ENCODE measurements around the gene OSBPL9. TPM values are rescaled to one million over a fixed set of nuclear protein-coding genes. Genes with fewer than 3 reads are reported as not detected.
"Not testable (repeated sequence)": the region's sequence is repeated elsewhere in the genome, so short reads cannot be mapped to it uniquely, and the experiment has no call there.

Gene OSBPL9
- total and polyA plus RNA-seq, 5 donors = 46.1 to 68.8 (median 61.3) TPM

DNA sequence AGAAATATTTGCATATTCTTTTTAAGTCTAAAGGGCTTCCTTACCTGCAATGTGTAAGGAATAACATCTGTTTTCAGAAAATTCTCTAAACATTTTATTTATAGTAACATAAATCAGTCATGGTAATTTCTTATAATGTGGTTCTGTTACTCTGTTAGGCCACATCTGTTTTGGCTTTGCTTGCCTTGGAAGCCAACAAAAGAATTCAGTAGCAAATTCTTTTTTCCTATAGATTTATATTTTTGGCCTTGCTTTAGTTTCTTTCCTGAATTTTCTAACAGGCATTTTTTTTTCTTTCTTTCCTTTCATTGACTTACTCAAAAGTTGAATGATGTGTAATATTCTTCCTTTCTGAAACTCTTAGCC is 72.2 kb downstream of the OSBPL9 start:
- Histone ChIP-seq H3K4me3 (ENCODE audit: low read length) (no peak overlapping the region), H3K9me3 (ENCODE audit: control insufficient read depth, low read length) (no peaks in the 10 kb centered on the region), H3K27me3 (ENCODE audit: control insufficient read depth, insufficient read depth) (no peaks in the 10 kb centered on the region), H3K4me1 (ENCODE audit: control insufficient read depth, insufficient read depth, low read length) (peaks cover 9% of the 10 kb centered on the region), H3K27ac (ENCODE audit: low read length) (no peak overlapping the region)
- DNase-seq (no peak), ATAC-seq (no peak)
- intact Hi-C loops (cut with DNase I) = no loop called here

DNA sequence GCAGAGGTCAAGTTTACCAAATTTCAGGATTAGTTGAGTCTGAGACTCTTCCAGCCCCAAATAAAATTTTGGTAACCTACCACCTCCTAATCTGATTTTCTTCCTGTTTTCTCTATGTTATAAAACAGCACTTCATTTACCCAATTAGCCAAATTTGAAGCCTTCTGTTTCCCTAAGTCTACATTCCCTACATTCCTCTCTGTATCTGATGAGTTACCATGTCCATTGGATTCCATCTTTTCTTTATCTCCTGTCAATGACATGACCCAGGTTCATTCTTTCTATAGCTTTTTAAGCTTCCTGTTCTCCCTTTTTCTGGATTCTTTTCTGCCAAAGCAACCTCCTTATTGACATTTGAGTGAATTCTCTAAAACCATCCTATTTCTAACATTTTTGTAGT is 72.8 kb downstream of the OSBPL9 start:
- DNase-seq (no peak), ATAC-seq (no peak)
- H3K9me3 ChIP-seq (ENCODE audit: control insufficient read depth, low read length) = no peaks in the 10 kb centered on the region
- no peak overlapping the region for H3K4me3 ChIP-seq (ENCODE audit: low read length)
- peaks cover 9% of the 10 kb centered on the region for H3K4me1 ChIP-seq (ENCODE audit: control insufficient read depth, insufficient read depth, low read length)
- H3K27me3 ChIP-seq (ENCODE audit: control insufficient read depth, insufficient read depth) = no peaks in the 10 kb centered on the region
- no peak overlapping the region for H3K27ac ChIP-seq (ENCODE audit: low read length)
- intact Hi-C loops (cut with DNase I) = no loop called here

DNA sequence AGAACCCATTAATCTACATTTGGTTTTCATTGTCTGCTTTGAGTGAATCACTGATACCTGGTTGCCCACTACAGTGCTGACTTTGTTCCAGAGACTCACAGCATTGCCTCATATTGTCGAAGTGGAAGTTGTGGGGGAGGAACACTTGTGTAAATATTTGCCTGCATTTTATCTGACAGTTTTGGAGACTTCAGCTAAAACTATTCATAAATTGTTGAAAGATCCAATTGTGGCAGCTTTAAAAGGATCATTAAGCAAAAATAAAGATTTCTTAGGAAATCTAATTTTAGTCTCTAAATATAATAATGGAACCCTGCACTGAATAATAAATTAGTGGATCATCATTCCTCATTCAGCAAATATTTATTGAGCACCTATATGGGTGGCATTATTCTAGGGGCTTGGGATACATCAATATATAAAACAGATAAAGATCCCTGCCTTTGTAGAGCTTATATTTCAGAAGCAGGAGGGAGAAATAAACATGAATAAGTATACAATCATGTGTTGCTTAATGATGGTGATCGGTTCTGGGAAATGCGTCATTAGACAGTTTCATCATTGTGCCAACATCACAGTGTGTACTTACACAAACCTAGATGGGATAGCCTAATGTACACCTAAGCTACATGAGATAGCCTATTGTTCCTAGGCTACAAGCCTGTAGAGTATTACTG is 73.5 kb downstream of the OSBPL9 start:
- WGBS = 55% methylated on average over 3 of the region's 3 CpGs
- ATAC-seq (peak in 1 of 2 donors; percentile 61), DNase-seq (no peak)
- no peak overlapping the region for H3K27ac ChIP-seq (ENCODE audit: low read length)
- intact Hi-C loops (cut with DNase I) = no loop called here
- no peaks in the 10 kb centered on the region for H3K9me3 ChIP-seq (ENCODE audit: control insufficient read depth, low read length)
- H3K27me3 ChIP-seq (ENCODE audit: control insufficient read depth, insufficient read depth) = no peaks in the 10 kb centered on the region
- H3K4me1 ChIP-seq (ENCODE audit: control insufficient read depth, insufficient read depth, low read length) = peaks cover 9% of the 10 kb centered on the region
- H3K4me3 ChIP-seq (ENCODE audit: low read length) = no peak overlapping the region

DNA sequence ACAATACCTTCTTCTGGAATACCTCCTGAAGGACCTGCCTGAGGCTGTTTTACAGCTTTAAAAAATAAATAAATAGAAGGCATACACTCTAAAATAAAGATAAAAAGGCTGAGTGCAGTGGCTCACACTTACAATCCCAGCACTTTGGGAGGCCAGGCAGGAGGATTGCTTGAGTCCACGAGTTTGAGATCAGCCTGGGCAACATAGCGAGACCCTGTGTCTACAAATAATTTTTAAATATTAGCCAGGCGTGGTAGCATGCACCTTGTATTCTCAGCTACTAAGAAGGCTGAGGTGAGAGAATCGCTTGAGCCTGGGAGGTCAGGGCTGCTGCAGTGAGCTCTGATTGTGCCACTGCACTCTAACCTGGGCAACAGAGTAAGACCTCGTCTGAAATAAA is 75.0 kb downstream of the OSBPL9 start:
- intact Hi-C loops (cut with DNase I) = no loop called here
- DNase-seq (no peak), ATAC-seq (no peak)
- H3K4me3 ChIP-seq (ENCODE audit: low read length) = no peak overlapping the region
- WGBS = 93% methylated on average over 5 of the region's 5 CpGs
- no peaks in the 10 kb centered on the region for H3K9me3 ChIP-seq (ENCODE audit: control insufficient read depth, low read length)
- no peak overlapping the region for H3K27ac ChIP-seq (ENCODE audit: low read length)
- no peaks in the 10 kb centered on the region for H3K27me3 ChIP-seq (ENCODE audit: control insufficient read depth, insufficient read depth)
- H3K4me1 ChIP-seq (ENCODE audit: control insufficient read depth, insufficient read depth, low read length) = peaks cover 6% of the 10 kb centered on the region

DNA sequence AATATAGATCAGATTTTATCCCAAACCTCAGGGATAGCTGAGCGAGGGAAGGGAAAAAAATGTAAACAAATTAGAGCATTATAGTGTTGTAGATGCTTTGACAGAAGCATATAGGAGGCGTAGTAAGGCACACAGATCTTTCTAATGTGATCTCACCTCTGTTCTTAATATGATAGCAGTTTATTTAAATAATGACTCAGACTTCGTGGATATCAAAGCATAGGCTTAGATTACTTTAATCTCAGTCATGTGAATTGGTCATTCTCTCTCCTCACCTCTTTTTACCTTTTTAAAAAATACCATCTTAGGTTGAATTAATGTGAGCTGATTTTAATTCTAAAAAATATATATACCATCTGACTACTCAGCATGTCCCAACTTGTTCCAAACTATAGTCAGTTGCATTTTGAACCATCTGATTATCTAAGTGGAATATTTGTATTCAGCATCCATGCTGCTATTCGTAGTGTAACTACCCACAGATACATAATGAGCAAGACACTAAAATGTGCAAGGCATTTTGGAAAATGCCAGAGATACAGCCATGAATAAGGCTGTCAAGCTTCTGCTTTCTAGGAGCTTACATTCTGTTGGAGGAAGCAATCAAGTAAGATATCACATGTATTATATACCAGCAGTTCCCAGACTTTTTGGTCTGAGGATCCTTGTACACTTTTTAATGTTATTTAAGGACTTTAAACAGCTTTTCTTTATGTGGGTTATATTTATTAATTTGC is 76.7 kb downstream of the OSBPL9 start:
- no peak overlapping the region for H3K27ac ChIP-seq (ENCODE audit: low read length)

DNA sequence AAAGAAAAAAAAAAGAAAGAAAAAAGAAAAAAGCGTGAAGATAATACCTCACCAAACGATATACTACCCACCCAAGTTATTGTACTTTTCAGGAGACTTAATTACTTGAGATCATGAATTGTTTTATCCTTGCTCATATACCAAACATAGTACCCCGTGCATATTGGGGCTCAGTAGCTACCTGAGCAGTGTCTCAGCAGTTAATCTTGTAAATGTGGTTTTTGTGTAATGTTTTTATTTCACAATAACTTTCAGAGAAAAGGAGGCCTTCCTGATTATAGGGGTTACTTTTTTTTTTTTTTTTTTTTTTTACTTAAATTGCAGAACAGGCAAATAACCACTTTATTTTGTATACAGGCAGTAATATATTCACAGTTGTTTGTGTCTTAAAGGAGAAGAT is 80.3 kb downstream of the OSBPL9 start:
- intact Hi-C loops (cut with DNase I) = no loop called here
- 89% methylated on average over 3 of the region's 3 CpGs for WGBS
- H3K9me3 ChIP-seq (ENCODE audit: control insufficient read depth, low read length) = no peaks in the 10 kb centered on the region
- H3K4me3 ChIP-seq (ENCODE audit: low read length) = no peak overlapping the region
- no peaks in the 10 kb centered on the region for H3K27me3 ChIP-seq (ENCODE audit: control insufficient read depth, insufficient read depth)
- H3K27ac ChIP-seq (ENCODE audit: low read length) = no peak overlapping the region
- no peak for ATAC-seq
- DNase-seq = no peak
- peaks cover 5% of the 10 kb centered on the region for H3K4me1 ChIP-seq (ENCODE audit: control insufficient read depth, insufficient read depth, low read length)

More for the DNA sequence above, 76.7 kb downstream of the OSBPL9 start:
- intact Hi-C loops (cut with DNase I) = no loop called here
- DNase-seq (no peak), ATAC-seq (no peak)
- H3K4me1 ChIP-seq (ENCODE audit: control insufficient read depth, insufficient read depth, low read length) = peaks cover 3% of the 10 kb centered on the region
- H3K9me3 ChIP-seq (ENCODE audit: control insufficient read depth, low read length) = no peaks in the 10 kb centered on the region
- H3K4me3 ChIP-seq (ENCODE audit: low read length) = no peak overlapping the region
- no peaks in the 10 kb centered on the region for H3K27me3 ChIP-seq (ENCODE audit: control insufficient read depth, insufficient read depth)
- WGBS = 75% methylated on average over 4 of the region's 4 CpGs

DNA sequence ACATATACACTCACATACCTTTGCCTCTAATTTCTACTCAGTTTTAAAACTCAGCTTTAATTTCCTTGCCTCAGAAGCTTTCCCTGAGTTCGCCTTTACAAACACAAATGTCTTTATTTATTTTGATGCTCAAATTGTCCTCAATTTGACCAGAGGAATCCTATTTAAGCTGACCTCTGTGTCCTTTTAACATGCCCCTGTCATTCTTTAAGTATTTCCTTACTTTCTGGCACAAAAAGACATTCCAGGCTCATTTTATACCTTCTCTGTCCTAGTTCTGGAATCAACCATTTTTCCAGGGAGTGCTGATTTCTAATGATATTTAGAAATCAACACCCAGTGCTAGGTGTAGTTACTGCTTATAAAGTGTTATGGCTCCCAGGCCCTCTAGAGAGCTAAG is 82.5 kb downstream of the OSBPL9 start:
- intact Hi-C loops (cut with DNase I) = no loop called here
- Histone ChIP-seq H3K4me1 (ENCODE audit: control insufficient read depth, insufficient read depth, low read length) (peaks cover 2% of the 10 kb centered on the region), H3K27ac (ENCODE audit: low read length) (no peak overlapping the region), H3K9me3 (ENCODE audit: control insufficient read depth, low read length) (no peaks in the 10 kb centered on the region), H3K27me3 (ENCODE audit: control insufficient read depth, insufficient read depth) (no peaks in the 10 kb centered on the region), H3K4me3 (ENCODE audit: low read length) (no peak overlapping the region)
- ATAC-seq (no peak), DNase-seq (no peak)
- 97% methylated on average over 1 of the region's 1 CpG for WGBS

DNA sequence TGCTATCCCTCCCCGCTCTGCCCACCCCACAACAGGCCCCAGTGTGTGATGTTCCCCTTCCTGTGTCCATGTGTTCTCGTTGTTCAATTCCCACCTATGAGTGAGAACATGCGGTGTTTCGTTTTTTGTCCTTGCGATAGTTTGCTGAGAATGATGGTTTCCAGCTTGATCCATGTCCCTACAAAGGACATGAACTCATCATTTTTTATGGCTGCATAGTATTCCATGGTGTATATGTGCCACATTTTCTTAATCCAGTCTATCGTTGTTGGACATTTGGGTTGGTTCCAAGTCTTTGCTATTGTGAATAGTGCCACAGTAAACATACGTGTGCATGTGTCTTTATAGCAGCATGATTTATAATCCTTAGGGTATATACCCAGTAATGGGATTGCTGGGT is 84.9 kb downstream of the OSBPL9 start:
- ATAC-seq; H3K4me1 ChIP-seq (ENCODE audit: control insufficient read depth, insufficient read depth, low read length); DNase-seq; H3K27me3 ChIP-seq (ENCODE audit: control insufficient read depth, insufficient read depth); H3K27ac ChIP-seq (ENCODE audit: low read length); intact Hi-C loops (cut with DNase I); H3K9me3 ChIP-seq (ENCODE audit: control insufficient read depth, low read length); H3K4me3 ChIP-seq (ENCODE audit: low read length): not testable (repeated sequence)
- WGBS = 97% methylated on average over 6 of the region's 7 CpGs

DNA sequence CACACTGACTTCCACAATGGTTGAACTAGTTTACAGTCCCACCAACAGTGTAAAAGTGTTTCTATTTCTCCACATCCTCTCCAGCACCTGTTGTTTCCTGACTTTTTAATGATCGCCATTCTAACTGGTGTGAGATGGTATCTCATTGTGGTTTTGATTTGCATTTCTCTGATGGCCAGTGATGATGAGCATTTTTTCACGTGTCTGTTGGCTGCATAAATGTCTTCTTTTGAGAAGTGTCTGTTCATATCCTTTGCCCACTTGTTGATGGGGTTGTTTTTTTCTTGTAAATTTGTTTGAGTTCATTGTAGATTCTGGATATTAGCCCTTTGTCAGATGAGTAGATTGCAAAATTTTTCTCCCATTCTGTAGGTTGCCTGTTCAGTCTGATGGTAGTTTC is 85.3 kb downstream of the OSBPL9 start:
- DNase-seq; intact Hi-C loops (cut with DNase I); H3K27me3 ChIP-seq (ENCODE audit: control insufficient read depth, insufficient read depth); H3K4me3 ChIP-seq (ENCODE audit: low read length); H3K9me3 ChIP-seq (ENCODE audit: control insufficient read depth, low read length); ATAC-seq; H3K4me1 ChIP-seq (ENCODE audit: control insufficient read depth, insufficient read depth, low read length); H3K27ac ChIP-seq (ENCODE audit: low read length): not testable (repeated sequence)
- WGBS = 60% methylated on average over 1 of the region's 2 CpGs

DNA sequence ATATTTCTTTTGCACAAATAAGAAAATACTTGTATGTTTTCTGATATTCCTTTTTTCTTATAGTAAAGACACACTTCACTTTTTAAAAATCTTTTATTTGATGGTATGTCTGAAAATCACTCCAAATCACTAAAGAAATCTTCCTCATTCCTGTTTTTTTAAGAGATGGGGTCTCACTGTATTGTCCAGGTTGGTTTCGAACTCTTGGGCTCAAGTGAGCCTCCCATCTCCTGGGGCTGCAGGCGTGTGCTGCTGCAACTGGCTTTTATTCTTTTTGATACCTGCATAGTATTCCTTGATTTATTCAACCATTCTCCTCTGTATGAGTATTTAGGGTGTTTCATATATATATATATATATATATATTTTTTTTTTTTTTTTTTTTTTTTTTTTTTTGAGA is 88.1 kb downstream of the OSBPL9 start:
- DNase-seq (no peak), ATAC-seq (no peak)
- Histone ChIP-seq H3K9me3 (ENCODE audit: control insufficient read depth, low read length) (no peaks in the 10 kb centered on the region), H3K4me1 (ENCODE audit: control insufficient read depth, insufficient read depth, low read length) (peaks cover 7% of the 10 kb centered on the region), H3K27me3 (ENCODE audit: control insufficient read depth, insufficient read depth) (no peaks in the 10 kb centered on the region), H3K4me3 (ENCODE audit: low read length) (no peak overlapping the region), H3K27ac (ENCODE audit: low read length) (no peak overlapping the region)
- WGBS = 96% methylated on average over 2 of the region's 2 CpGs
- intact Hi-C loops (cut with DNase I) = no loop called here

DNA sequence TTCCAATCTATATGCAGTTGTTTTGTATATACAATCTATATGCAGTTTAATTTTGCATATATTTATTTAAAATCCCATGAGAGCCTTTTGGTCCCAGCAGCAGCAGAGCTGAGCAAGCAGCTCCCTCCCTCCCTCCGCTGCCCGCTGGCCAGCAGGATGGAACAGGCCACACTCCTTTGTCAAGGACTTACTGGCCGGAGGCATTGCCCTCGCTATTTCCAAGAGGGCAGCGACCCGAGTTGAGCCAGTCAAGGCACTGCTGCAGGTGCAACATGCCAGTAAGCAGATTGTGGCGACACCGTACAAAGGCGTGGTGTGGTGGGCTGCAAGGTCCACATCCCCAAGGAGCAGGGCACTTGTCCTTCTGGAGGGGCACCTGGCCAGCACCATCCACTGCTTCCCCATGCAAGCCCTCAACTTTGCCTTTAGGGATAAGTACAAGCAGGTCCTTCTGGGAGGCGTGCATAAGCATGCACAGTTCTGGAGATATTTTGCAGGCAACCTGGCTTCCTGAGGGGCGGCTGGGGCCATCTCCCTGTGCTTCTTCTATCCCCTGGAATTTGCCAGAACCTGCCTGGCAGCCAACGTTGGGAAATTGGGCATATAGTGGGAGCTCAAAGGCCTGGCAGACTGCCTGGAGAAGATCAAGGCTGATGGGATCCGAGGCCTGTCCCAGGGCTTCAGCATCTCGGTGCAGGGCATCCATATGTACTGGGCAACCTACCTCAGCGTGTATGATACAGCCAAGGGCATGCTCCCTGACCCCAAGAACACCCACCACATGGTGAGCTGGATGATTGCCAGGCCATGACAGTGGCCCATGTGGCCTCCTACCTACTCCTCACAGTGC is 92.2 kb downstream of the OSBPL9 start:
- intact Hi-C loops (cut with DNase I) = no loop called here
- Histone ChIP-seq H3K27me3 (ENCODE audit: control insufficient read depth, insufficient read depth) (no peaks in the 10 kb centered on the region), H3K4me1 (ENCODE audit: control insufficient read depth, insufficient read depth, low read length) (peaks cover 6% of the 10 kb centered on the region), H3K4me3 (ENCODE audit: low read length) (no peak overlapping the region), H3K9me3 (ENCODE audit: control insufficient read depth, low read length) (no peaks in the 10 kb centered on the region), H3K27ac (ENCODE audit: low read length) (no peak overlapping the region)
- DNase-seq = peak in 2 of 3 donors; percentile 37 to 48
- 91% methylated on average over 15 of the region's 15 CpGs for WGBS
- ATAC-seq = peak; percentile 23 to 24
